Esophagus (tissue), 2 donors: ENCODE measurements around the gene TAPBP. TPM values are rescaled to one million over a fixed set of nuclear protein-coding genes. Genes with fewer than 3 reads are reported as not detected.
A peak's percentile ranks its signal among the peaks of the same experiment; 100 is the strongest.

Experiments
- H3K27ac ChIP-seq, 2 donors: one replicate each; pipeline ENCODE4 v1.5.1; 2013; ENCODE audit warnings: low read depth in 2 of 2, mild to moderate bottlenecking in 2 of 2, inconsistent platforms in 1 of 2, low read length in 1 of 2, moderate library complexity in 1 of 2
- H3K27me3 ChIP-seq, 2 donors: one replicate each; pipeline ENCODE4 v1.6.1; 2013; ENCODE audit warnings: low read length in 2 of 2, control low read depth in 1 of 2, mild to moderate bottlenecking in 1 of 2; ENCODE audit not compliant: insufficient read depth in 2 of 2, control insufficient read depth in 1 of 2
- H3K36me3 ChIP-seq, 2 donors: one replicate each; pipeline ENCODE4 v1.6.1; 2013; ENCODE audit warnings: low read length in 1 of 2; ENCODE audit not compliant: control insufficient read depth in 2 of 2, insufficient read depth in 2 of 2
- H3K4me1 ChIP-seq, 2 donors: one replicate each; pipeline ENCODE4 v1.6.1; 2013; ENCODE audit warnings: low read length in 1 of 2; ENCODE audit not compliant: control insufficient read depth in 2 of 2, insufficient read depth in 2 of 2
- H3K4me3 ChIP-seq, 2 donors: one replicate each; pipeline ENCODE4 v1.5.1; 2013; ENCODE audit warnings: low read length in 2 of 2, mild to moderate bottlenecking in 2 of 2, low read depth in 1 of 2, moderate library complexity in 1 of 2
- H3K9me3 ChIP-seq, 2 donors: one replicate each; pipeline ENCODE4 v1.6.1; 2013; ENCODE audit warnings: mild to moderate bottlenecking in 2 of 2, low read depth in 1 of 2, low read length in 1 of 2, moderate library complexity in 1 of 2; ENCODE audit not compliant: control insufficient read depth in 2 of 2, insufficient read depth in 1 of 2
- WGBS, 2 donors: extraction: QIAGEN DNeasy Blood & Tissue Kit; methylation state at CpG; one replicate each; pipeline ENCODE4 v1.1.7; 2013; 5-methylcytosine and 5-hydroxymethylcytosine counted together
- polyA plus RNA-seq, 2 donors: library from polyadenylated mRNA; stranded (reverse); fragments of 200-250 nt; gene quantifications; one replicate each; pipeline ENCODE4 v1.2.3, GENCODE V29; 2013
- donor health status: healthy with polysubstance abuse.
- donor health status: Bipolar disorder and iron deficiency.

TAPBP gene
- polyA plus RNA-seq, 2 donors = 20.1 to 39.8 TPM

DNA sequence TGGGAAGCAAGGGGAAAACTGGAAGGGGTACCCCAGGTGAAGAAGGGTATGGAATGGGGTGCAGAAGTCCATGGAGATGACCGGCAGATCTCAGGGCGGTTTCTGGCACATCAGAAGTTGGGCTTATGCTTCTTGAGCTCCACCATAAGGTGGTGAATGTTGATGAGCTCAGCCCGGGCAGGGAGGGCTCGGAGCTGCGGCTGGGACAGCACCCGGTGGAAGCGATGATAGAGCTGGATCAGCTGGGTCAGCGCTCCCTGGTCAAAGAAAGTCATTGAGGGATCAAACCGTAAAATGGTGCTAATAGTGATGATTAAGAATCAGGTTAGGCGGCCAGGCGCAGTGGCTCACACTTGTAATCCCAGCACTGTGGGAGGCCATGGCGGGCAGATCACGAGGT is 63.1 kb downstream of the TAPBP start:
- peak overlapping the region; percentile 11 to 99 for H3K27ac ChIP-seq
- H3K27me3 ChIP-seq = no peaks in the 10 kb centered on the region
- WGBS, 2 donors = 91 to 97% methylated on average over 13 of the region's 13 CpGs
- peaks cover 7 to 12% of the 10 kb centered on the region in 2 donors for H3K4me1 ChIP-seq
- no peak overlapping the region for H3K4me3 ChIP-seq
- H3K9me3 ChIP-seq = no peaks in the 10 kb centered on the region
- peaks cover 0 to 4% of the 10 kb centered on the region in 2 donors for H3K36me3 ChIP-seq

DNA sequence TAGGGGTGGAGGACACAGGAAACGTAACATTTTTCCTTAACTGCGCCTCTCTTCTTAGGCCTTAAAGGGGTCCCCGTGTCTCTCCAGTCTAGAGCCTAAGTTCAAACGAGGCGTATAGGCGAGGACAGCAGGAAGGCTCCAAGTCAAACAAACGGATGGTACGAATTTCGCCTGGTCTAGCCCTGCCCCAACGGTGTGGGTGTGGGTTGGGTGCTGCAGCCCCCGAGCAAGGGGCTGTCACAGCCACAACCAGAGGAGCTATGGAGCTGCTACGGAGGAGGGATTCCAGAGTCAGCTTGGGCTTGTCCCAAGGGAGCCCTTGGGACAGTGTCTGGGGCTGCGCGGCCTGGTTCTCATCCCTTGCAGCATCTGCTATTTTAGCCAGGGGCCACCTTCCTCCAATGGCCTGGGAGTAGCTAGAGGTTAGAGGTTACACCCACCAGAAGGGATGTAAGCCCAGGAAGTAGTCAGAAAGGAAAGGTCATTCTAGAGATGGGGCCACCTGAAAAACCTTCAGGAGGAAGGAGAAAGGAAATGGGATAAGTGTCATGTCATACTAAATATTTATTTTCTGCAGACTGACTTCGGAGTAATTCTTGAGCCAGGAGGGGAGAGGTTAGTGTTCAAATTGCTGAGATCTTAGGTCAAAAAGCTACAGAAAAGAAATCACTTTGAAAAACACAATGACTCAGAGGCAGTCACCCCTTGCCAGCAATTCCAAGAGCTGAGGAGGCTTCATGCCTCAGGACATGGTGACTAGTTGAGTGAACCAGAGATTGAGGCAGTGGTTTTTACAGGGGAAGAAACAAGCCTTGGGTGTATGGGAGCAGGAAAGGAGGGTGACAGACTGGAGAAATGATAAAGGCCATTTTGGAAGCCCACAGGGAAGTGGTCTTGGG is 63.9 kb downstream of the TAPBP start:
- 10 to 18% methylated on average over 15 of the region's 15 CpGs for WGBS, 2 donors

More for the DNA sequence above, 63.9 kb downstream of the TAPBP start:
- peak overlapping the region; percentile 96 to 99 for H3K27ac ChIP-seq
- no peaks in the 10 kb centered on the region for H3K27me3 ChIP-seq
- H3K9me3 ChIP-seq = no peaks in the 10 kb centered on the region
- peaks cover 0 to 4% of the 10 kb centered on the region in 2 donors for H3K36me3 ChIP-seq
- H3K4me3 ChIP-seq = peak overlapping the region; percentile 59 to 62
- peaks cover 7 to 12% of the 10 kb centered on the region in 2 donors for H3K4me1 ChIP-seq

Other genes starting within 250 kb of the TAPBP start
- 10 to 100 TPM in 1 of 2 donors, 1 to 10 TPM in 1; 7.8 to 27.2 TPM for gene HLA-DPA1, start 240.4 kb downstream of the TAPBP start, polyA plus RNA-seq
- 10 to 100 TPM in 1 of 2 donors, 1 to 10 TPM in 1; 8.7 to 39.1 TPM for gene HLA-DPB1, start 238.1 kb downstream of the TAPBP start, polyA plus RNA-seq
- gene COL11A2, start 121.6 kb downstream of the TAPBP start, polyA plus RNA-seq = 1 to 10 TPM in 1 of 2 donors, under 1 TPM in 1; 0.38 to 1.3 TPM
- 10 to 100 TPM; 24.4 to 30.0 TPM for gene RXRB, start 113.4 kb downstream of the TAPBP start, polyA plus RNA-seq
- gene SLC39A7, start 113.2 kb downstream of the TAPBP start, polyA plus RNA-seq = 10 to 100 TPM; 22.8 to 57.3 TPM
- 10 to 100 TPM; 16.7 to 33.7 TPM for gene HSD17B8, start 109.4 kb downstream of the TAPBP start, polyA plus RNA-seq
- 10 to 100 TPM; 26.7 to 32.4 TPM for gene RING1, start 105.6 kb downstream of the TAPBP start, polyA plus RNA-seq
- gene VPS52, start 42.2 kb downstream of the TAPBP start, polyA plus RNA-seq = 10 to 100 TPM; 44.9 to 48.9 TPM
- 1,000 to 10,000 TPM; 7,154 to 7,464 TPM for gene RPS18, start 42.0 kb downstream of the TAPBP start, polyA plus RNA-seq
- gene B3GALT4, start 37.0 kb downstream of the TAPBP start, polyA plus RNA-seq = 10 to 100 TPM; 21.1 to 27.2 TPM
- gene WDR46, start 24.8 kb downstream of the TAPBP start, polyA plus RNA-seq = 10 to 100 TPM; 38.6 to 44.5 TPM
- gene PFDN6, start 24.5 kb downstream of the TAPBP start, polyA plus RNA-seq = 100 to 1,000 TPM; 127 to 293 TPM
- 100 to 1,000 TPM in 1 of 2 donors, 10 to 100 TPM in 1; 58.7 to 134 TPM for gene RGL2, start 15.1 kb downstream of the TAPBP start, polyA plus RNA-seq
- gene ZBTB22, start 3.7 kb upstream of the TAPBP start, polyA plus RNA-seq = 10 to 100 TPM; 10.2 to 11.6 TPM
- gene DAXX, start 8.9 kb upstream of the TAPBP start, polyA plus RNA-seq = 10 to 100 TPM; 27.8 to 28.7 TPM
- gene KIFC1, start 77.7 kb upstream of the TAPBP start, polyA plus RNA-seq = 10 to 100 TPM; 12.5 to 15.0 TPM
- gene PHF1, start 96.9 kb upstream of the TAPBP start, polyA plus RNA-seq = 10 to 100 TPM; 27.3 to 46.0 TPM
- gene CUTA, start 104.0 kb upstream of the TAPBP start, polyA plus RNA-seq = 100 to 1,000 TPM in 1 of 2 donors, 10 to 100 TPM in 1; 80.2 to 119 TPM
- gene SYNGAP1, start 106.0 kb upstream of the TAPBP start, polyA plus RNA-seq = 10 to 100 TPM in 1 of 2 donors, 1 to 10 TPM in 1; 4.1 to 18.2 TPM
- 1 to 10 TPM; 3.6 to 3.9 TPM for gene ZBTB9, start 140.5 kb upstream of the TAPBP start, polyA plus RNA-seq